Suppressor macrophage treated with lipopolysaccharide for 4 hours (primary cell): Measurements from ENCODE around the gene PDYN.

Source experiments
- DNase-seq: peaks from one replicate; pipeline ENCODE4 v3.0.0-alpha.2; 2020

Gene PDYN

GRCh38 chr20:1931830-1932229 lies 62.0 kb downstream of the PDYN start:
- no peak for DNase-seq

GRCh38 chr20:1930165-1930564 lies 63.7 kb downstream of the PDYN start:
- no peak for DNase-seq

GRCh38 chr20:1929460-1929859 lies 64.4 kb downstream of the PDYN start:
- DNase-seq, result no peak

- DNase-seq, result no peak
These were observed 65.1 kb downstream of the PDYN start for GRCh38 chr20:1928782-1929181.
